HG02852 (cell line): ENCODE results near the gene PLA2G3.

ENCODE experiments used
- ATAC-seq: cut with Tn5 transposase; IDR thresholded peaks from one replicate; pipeline ENCODE4 v1.9.1; 2021; ENCODE audit warnings: mild to moderate bottlenecking, moderate library complexity; ENCODE audit not compliant: unreplicated experiment

PLA2G3 gene

DNA sequence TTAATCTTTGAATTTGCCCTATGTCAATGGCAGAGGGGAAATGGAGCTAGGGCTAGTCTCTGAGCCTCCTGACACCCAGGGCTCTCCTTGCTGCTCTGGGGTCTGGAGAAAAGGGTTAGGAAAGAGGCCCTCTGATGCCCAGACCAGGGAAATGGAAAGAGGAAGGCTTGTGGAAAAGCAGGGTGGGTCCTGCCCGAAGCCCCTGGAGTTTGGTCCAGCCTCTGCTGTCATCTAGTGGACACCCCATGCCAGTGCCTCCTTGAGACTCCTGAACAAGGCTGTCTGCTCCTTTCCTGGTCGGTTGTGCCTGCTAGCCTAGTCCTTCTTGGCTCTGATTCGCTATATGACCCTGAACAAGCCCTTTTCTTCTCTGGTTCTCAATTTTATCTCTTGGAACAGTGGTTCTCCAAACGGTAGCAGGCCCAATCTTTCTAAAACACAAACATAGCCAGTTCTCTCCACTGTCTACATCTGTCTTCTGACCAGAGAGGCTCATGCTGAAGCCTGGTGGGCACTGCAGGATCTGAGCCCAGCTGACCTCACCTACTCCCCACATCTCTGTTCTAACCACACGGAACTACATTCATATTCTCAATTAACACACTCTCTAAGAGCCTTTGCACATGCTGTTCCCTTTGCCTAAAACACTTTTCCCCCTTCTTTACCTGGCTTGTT, 8.8 kb upstream of the PLA2G3 start:
- no peak for ATAC-seq

- ATAC-seq = no peak
These were observed 8.2 kb upstream of the PLA2G3 start for GRCh38 chr22:31148488-31148887.

DNA sequence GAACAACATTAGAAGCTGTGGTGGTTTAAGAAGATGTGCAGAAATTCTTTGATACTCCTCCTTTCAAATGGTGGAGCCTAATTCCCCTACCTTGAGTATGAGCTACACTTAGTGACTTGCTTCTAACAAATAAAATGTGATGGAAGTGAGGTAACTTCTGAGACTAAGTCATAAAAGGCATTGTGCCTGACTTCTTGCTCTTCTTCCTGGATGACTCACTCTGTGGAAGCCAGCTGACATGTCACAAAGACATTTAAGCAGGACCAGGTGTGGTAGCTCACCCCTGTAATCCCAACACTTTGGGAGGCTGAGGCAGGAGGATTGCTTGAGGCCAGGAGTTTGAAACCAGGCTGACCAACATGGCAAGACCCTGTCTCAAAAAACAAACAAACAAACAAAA, 3.9 kb upstream of the PLA2G3 start:
- no peak for ATAC-seq

DNA sequence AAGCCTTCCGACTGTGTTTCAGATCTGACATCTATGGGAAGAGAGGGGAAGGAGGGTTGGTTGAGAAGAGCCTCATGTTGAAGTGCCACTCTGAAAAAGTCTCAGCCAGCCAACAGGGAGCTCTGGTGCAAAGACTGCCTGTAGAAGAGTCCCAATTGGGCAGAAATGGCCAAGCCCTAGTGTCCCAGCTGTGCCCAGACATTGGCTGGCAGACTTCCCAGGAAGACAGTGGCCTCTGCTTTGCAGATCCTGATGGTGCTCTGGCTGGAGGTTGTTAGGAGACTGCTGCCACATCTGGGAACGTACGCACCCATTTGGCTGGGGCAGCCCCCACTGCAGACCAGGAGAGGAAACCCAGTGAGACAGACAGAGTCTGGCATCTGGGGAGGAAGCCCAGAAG, 3.2 kb upstream of the PLA2G3 start:
- no peak for ATAC-seq

GRCh38 chr22:31143038-31143437, 2.7 kb upstream of the PLA2G3 start:
- ATAC-seq = no peak

- no peak for ATAC-seq
These were observed 2.0 kb upstream of the PLA2G3 start for GRCh38 chr22:31142285-31142684.

- no peak for ATAC-seq
These were observed 1.2 kb upstream of the PLA2G3 start for GRCh38 chr22:31141551-31141950.

GRCh38 chr22:31140746-31141145, 438 bp upstream of the PLA2G3 start:
- ATAC-seq = no peak

DNA sequence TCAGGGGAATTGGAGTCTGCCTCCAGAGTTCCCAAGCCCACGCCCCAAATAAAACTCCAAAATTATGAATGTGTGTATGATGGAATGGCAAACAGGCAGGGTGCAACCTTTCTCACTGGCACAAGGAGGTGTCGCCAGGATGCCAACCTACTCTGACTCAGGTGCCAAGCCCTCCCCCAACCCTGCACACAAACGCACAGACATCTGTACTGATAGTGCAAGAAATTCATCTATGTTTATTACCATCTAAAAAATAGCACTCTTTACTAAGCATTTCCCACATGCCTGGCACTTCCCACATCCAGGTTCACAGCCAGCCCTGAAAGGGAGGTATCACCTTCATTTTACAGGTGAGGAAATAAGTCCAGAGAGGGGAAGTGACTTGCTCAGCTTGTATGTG, 1.2 kb downstream of the PLA2G3 start:
- no peak for ATAC-seq

GRCh38 chr22:31138126-31138525, 2.2 kb downstream of the PLA2G3 start:
- ATAC-seq = no peak

DNA sequence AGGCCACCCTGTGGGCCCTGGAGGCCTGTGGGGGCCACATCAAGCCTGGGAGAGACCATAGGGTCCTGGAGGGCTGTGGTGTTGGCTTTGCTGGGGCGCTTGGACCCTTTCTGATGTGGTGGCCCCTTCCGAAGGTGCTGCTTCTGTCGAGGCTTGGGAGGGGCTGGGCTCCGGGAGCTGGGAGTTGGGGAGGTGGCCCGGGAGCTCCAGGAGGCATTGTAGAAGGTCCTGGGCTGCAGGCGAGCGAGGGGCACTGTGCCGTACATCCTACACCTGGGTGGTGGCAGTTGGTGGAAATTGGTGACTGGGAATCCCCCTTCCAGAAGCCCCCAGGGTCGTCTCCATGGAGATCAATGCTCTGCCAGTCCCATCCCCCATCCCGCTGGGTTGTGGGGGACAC, 2.6 kb downstream of the PLA2G3 start:
- ATAC-seq = no peak

GRCh38 chr22:31136711-31137110, 3.6 kb downstream of the PLA2G3 start:
- no peak for ATAC-seq

DNA sequence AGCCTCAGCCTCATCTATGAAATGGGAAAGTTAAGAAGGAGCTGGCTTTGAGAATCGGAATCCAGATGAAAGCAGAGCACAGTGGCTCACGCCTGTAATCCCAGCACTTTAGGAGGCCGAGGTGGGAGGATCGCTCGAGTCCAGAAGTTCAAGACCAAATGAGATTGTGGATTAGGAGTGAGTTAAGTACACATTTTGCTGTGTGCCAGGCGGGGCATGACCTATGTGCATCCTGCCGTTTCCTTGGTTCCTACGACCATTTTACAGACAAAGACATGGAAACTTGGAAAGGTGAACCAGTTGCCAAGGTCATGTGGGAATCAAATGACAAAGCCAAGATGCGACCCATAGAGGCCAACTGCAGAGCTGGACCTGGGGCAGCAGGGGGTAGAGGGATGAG, 4.2 kb downstream of the PLA2G3 start:
- ATAC-seq = no peak

GRCh38 chr22:31135706-31136105, 4.6 kb downstream of the PLA2G3 start:
- no peak for ATAC-seq

DNA sequence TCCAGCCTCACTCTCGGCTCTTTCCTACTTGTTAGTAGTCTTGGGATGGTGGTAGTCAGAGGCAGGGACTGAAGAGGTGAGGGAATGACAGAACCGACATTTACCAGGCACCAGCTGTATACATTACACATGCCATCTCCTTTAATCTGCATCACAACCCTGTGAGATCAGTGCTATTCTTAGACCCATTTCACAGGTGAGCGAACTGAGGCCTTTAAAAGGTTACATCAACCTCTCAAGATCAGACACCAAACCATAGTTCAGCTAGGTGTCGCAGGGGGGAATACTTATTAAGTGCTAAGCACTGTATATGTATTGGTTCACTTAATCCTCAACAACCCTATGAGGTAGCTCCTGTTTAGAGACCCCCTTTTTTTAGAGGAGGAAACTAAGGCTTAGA, 5.6 kb downstream of the PLA2G3 start:
- ATAC-seq = no peak

DNA sequence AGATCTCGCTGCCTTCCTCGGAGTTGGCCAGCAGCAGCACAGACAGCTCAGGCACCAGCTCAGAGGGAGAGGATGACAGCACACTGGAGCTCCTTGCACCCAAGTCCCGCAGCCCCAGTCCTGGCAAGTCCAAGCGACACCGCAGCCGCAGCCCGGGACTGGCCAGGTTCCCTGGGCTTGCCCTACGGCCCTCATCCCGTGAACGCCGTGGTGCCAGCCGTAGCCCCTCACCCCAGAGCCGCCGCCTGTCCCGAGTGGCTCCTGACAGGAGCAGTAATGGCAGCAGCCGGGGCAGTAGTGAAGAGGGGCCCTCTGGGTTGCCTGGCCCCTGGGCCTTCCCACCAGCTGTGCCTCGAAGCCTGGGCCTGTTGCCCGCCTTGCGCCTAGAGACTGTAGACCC, 6.4 kb downstream of the PLA2G3 start:
- no peak for ATAC-seq

- no peak for ATAC-seq
These were observed 9.4 kb downstream of the PLA2G3 start for GRCh38 chr22:31130873-31131272.

DNA sequence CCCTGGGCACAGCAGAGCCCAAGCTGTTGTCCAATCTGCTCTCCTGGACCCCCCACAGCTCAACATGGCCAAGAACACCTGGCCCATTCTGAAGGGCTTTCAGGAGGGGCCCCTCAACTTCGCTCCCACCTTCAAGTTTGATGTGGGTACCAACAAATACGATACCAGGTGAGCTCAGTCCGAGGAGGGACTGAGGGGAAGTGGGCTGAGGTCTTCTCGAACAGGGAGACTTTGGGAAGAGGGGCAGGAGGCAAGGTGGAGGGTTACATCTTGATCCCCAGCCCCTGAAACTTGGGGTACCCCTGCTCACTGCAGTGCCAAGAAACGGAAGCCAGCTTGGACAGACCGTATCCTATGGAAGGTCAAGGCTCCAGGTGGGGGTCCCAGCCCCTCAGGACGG, 12.2 kb downstream of the PLA2G3 start:
- ATAC-seq = no peak

GRCh38 chr22:31127181-31127772, 13.0 kb downstream of the PLA2G3 start:
- ATAC-seq = no peak

- no peak for ATAC-seq
These were observed 13.5 kb downstream of the PLA2G3 start for GRCh38 chr22:31126869-31127175.

GRCh38 chr22:31126128-31126868, 14.0 kb downstream of the PLA2G3 start:
- ATAC-seq = no peak

GRCh38 chr22:31125521-31126117, 14.7 kb downstream of the PLA2G3 start:
- ATAC-seq = no peak
